Measurements from ENCODE around the gene KCNK10.

The KCNK10 gene

GRCh38 chr14:88323086-88323522, at the start of gene KCNK10:
Gene KCNK10, minus strand, starts transcription at chr14:88323269. Its CDS starts 471 bp downstream, at chr14:88322798.
- H3K9me3 Mint-ChIP-seq, result no peaks in the 10 kb centered on the region
- peak within 1 kb of the TSS; percentile 49 for H3K4me3 Mint-ChIP-seq
- H3K36me3 Mint-ChIP-seq, result no peaks in the 10 kb centered on the region
- no peak for DNase-seq (ENCODE audit: low spot score in 2 of 2)
- H3K27ac Mint-ChIP-seq, result no peak within 1 kb of the TSS
- ATAC-seq, result no peak
- H3K4me1 Mint-ChIP-seq, result no peaks in the 10 kb centered on the region

- ATAC-seq (no peak), DNase-seq (ENCODE audit: low spot score in 2 of 2) (no peak)
- no peak overlapping the region for H3K4me3 Mint-ChIP-seq
- no peaks in the 10 kb centered on the region for H3K4me1 Mint-ChIP-seq
- no peaks in the 10 kb centered on the region for H3K36me3 Mint-ChIP-seq
- H3K9me3 Mint-ChIP-seq, result no peaks in the 10 kb centered on the region
- H3K27ac Mint-ChIP-seq, result no peak overlapping the region
These were observed 46.4 kb upstream of the KCNK10 start for GRCh38 chr14:88369496-88369895.

GRCh38 chr14:88364710-88365413, 41.8 kb upstream of the KCNK10 start:
- Mint-ChIP-seq H3K36me3 (no peaks in the 10 kb centered on the region), H3K4me3 (no peak overlapping the region), H3K9me3 (no peaks in the 10 kb centered on the region), H3K27ac (no peak overlapping the region), H3K4me1 (no peaks in the 10 kb centered on the region)
- DNase-seq (ENCODE audit: low spot score in 2 of 2), result no peak
- no peak for ATAC-seq

- no peaks in the 10 kb centered on the region for H3K4me1 Mint-ChIP-seq
- ATAC-seq, result no peak
- no peaks in the 10 kb centered on the region for H3K36me3 Mint-ChIP-seq
These were observed 40.6 kb upstream of the KCNK10 start for GRCh38 chr14:88363644-88364043.

GRCh38 chr14:88359500-88359899, 36.4 kb upstream of the KCNK10 start:
- H3K36me3 Mint-ChIP-seq, result no peaks in the 10 kb centered on the region
- no peaks in the 10 kb centered on the region for H3K9me3 Mint-ChIP-seq
- no peak overlapping the region for H3K4me3 Mint-ChIP-seq

More at GRCh38 chr14:88363644-88364043, 40.6 kb upstream of the KCNK10 start:
- Mint-ChIP-seq H3K9me3 (no peaks in the 10 kb centered on the region), H3K4me3 (no peak overlapping the region), H3K27ac (no peak overlapping the region)
- DNase-seq (ENCODE audit: low spot score in 2 of 2), result no peak

GRCh38 chr14:88354358-88354757, 31.3 kb upstream of the KCNK10 start:
- no peak for ATAC-seq
- Mint-ChIP-seq H3K27ac (no peak overlapping the region), H3K36me3 (no peaks in the 10 kb centered on the region), H3K4me1 (no peaks in the 10 kb centered on the region), H3K4me3 (no peak overlapping the region), H3K9me3 (no peaks in the 10 kb centered on the region)
- no peak for DNase-seq (ENCODE audit: low spot score in 2 of 2)

More at GRCh38 chr14:88359500-88359899, 36.4 kb upstream of the KCNK10 start:
- no peak for DNase-seq (ENCODE audit: low spot score in 2 of 2)
- no peak overlapping the region for H3K27ac Mint-ChIP-seq
- no peak for ATAC-seq
- no peaks in the 10 kb centered on the region for H3K4me1 Mint-ChIP-seq

- Mint-ChIP-seq H3K4me3 (no peak overlapping the region), H3K9me3 (no peaks in the 10 kb centered on the region), H3K36me3 (no peaks in the 10 kb centered on the region), H3K4me1 (no peaks in the 10 kb centered on the region), H3K27ac (no peak overlapping the region)
- ATAC-seq (no peak), DNase-seq (ENCODE audit: low spot score in 2 of 2) (no peak)
These were observed 29.6 kb upstream of the KCNK10 start for GRCh38 chr14:88352698-88353097.

GRCh38 chr14:88351966-88352691, 29.1 kb upstream of the KCNK10 start:
- Mint-ChIP-seq H3K4me1 (no peaks in the 10 kb centered on the region), H3K9me3 (no peaks in the 10 kb centered on the region), H3K27ac (no peak overlapping the region), H3K36me3 (no peaks in the 10 kb centered on the region), H3K4me3 (no peak overlapping the region)
- ATAC-seq (no peak), DNase-seq (ENCODE audit: low spot score in 2 of 2) (no peak)

GRCh38 chr14:88348546-88348945, 25.5 kb upstream of the KCNK10 start:
- H3K27ac Mint-ChIP-seq, result no peak overlapping the region
- DNase-seq (ENCODE audit: low spot score in 2 of 2) (no peak), ATAC-seq (no peak)
- no peaks in the 10 kb centered on the region for H3K4me1 Mint-ChIP-seq
- H3K4me3 Mint-ChIP-seq, result no peak overlapping the region
- H3K36me3 Mint-ChIP-seq, result no peaks in the 10 kb centered on the region
- no peaks in the 10 kb centered on the region for H3K9me3 Mint-ChIP-seq

GRCh38 chr14:88346048-88346639, 23.1 kb upstream of the KCNK10 start:
- no peak for DNase-seq (ENCODE audit: low spot score in 2 of 2)

GRCh38 chr14:88342980-88343379, 19.9 kb upstream of the KCNK10 start:
- DNase-seq (ENCODE audit: low spot score in 2 of 2) (no peak), ATAC-seq (no peak)
- Mint-ChIP-seq H3K27ac (no peak overlapping the region), H3K4me3 (no peak overlapping the region), H3K4me1 (no peaks in the 10 kb centered on the region), H3K9me3 (no peaks in the 10 kb centered on the region), H3K36me3 (no peaks in the 10 kb centered on the region)

More at GRCh38 chr14:88346048-88346639, 23.1 kb upstream of the KCNK10 start:
- Mint-ChIP-seq H3K36me3 (no peaks in the 10 kb centered on the region), H3K9me3 (no peaks in the 10 kb centered on the region), H3K27ac (no peak overlapping the region), H3K4me3 (no peak overlapping the region), H3K4me1 (no peaks in the 10 kb centered on the region)
- no peak for ATAC-seq

GRCh38 chr14:88340357-88340756, 17.3 kb upstream of the KCNK10 start:
- Mint-ChIP-seq H3K36me3 (no peaks in the 10 kb centered on the region), H3K27ac (no peak overlapping the region), H3K9me3 (no peaks in the 10 kb centered on the region), H3K4me3 (no peak overlapping the region), H3K4me1 (no peaks in the 10 kb centered on the region)
- ATAC-seq (no peak), DNase-seq (ENCODE audit: low spot score in 2 of 2) (no peak)

- Mint-ChIP-seq H3K9me3 (no peaks in the 10 kb centered on the region), H3K27ac (no peak overlapping the region)
- ATAC-seq, result no peak
These were observed 10.0 kb upstream of the KCNK10 start for GRCh38 chr14:88333036-88333435.

GRCh38 chr14:88327497-88327896, 4.4 kb upstream of the KCNK10 start:
- H3K4me1 Mint-ChIP-seq, result no peaks in the 10 kb centered on the region
- no peaks in the 10 kb centered on the region for H3K36me3 Mint-ChIP-seq
- no peak overlapping the region for H3K4me3 Mint-ChIP-seq
- H3K27ac Mint-ChIP-seq, result no peak overlapping the region
- DNase-seq (ENCODE audit: low spot score in 2 of 2), result no peak
- ATAC-seq, result no peak
- H3K9me3 Mint-ChIP-seq, result no peaks in the 10 kb centered on the region

More at GRCh38 chr14:88333036-88333435, 10.0 kb upstream of the KCNK10 start:
- no peaks in the 10 kb centered on the region for H3K4me1 Mint-ChIP-seq
- no peak for DNase-seq (ENCODE audit: low spot score in 2 of 2)
- H3K36me3 Mint-ChIP-seq, result no peaks in the 10 kb centered on the region
- H3K4me3 Mint-ChIP-seq, result no peak overlapping the region

- no peak for ATAC-seq
- H3K4me1 Mint-ChIP-seq, result no peaks in the 10 kb centered on the region
- no peaks in the 10 kb centered on the region for H3K9me3 Mint-ChIP-seq
- H3K36me3 Mint-ChIP-seq, result no peaks in the 10 kb centered on the region
- no peak overlapping the region for H3K27ac Mint-ChIP-seq
- no peak overlapping the region for H3K4me3 Mint-ChIP-seq
- DNase-seq (ENCODE audit: low spot score in 2 of 2), result no peak
These were observed 3.5 kb upstream of the KCNK10 start for GRCh38 chr14:88326352-88327103.
